GM18873 (cell line): Measurements from ENCODE around the gene CDK14.
A peak's percentile ranks its signal among the peaks of the same experiment; 100 is the strongest.
"Not testable (repeated sequence)": the region's sequence is repeated elsewhere in the genome, so short reads cannot be mapped to it uniquely, and the experiment has no call there.

Experiments used
- ATAC-seq: cut with Tn5 transposase; IDR thresholded peaks from one replicate; pipeline ENCODE4 v1.9.1; 2021; ENCODE audit warnings: mild to moderate bottlenecking, moderate library complexity, moderate number of reproducible peaks; ENCODE audit not compliant: unreplicated experiment, low FRiP score

CDK14 gene

DNA sequence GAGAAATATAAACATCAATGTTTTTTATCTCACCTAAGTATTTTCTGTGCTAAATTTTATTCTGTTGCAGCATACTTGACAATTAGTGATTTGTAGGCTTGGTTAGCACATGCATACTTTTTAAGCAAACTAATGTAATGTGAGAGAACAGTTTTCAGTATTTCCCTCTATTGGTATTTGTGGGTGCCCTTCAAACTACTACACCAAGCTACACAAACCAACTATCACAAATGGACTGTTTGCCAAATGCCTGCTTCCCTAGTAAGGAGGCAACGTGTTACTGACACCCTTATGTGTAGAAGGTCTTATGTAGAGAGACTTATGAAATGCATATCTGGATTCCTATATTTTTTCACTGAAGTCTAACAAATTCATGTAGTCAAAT, 569.7 kb downstream of the CDK14 start:
- peak; percentile 38 for ATAC-seq

DNA sequence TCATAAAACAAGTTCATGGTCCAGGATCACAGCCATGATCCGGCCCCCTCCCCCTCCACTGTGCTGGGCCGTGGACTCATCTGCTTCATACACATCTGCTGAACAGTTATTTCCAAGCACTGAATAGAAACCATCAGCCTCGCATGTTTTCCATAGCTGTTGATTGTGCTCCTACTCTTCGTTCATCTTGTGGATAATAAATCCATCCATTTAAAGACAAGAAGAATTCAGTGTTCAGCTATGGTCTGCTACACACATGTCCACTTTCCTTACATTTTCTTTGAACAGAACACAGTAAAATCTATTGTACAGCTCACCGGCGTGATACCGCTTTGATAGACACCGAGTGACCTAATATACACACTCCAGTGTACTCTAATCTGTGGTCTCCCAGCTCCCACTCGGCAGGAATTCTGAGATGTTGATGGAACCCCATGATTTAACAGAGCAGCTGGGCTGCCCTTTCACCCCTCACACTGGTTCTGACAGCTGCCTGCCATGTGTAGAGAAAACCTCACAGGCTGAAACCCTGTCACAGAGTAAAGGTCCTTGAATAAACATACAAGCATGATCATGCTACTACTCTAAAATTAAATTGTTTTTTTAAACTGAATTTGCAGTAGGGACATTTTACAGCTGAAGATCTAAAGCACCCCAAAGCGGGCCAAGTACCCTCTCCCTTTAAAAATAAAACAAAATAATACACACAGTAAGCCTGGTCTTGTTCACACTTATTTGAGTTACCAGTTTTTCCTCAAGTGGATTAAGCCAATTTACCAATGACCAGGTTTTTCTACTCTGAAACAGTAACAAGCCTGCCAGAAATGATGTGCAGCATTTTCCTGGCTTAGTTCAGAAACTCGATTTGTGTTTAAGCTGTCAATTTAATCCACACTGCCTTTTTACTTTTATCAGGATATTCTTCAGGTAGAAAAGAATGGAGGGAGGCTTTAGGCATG, 573.0 kb downstream of the CDK14 start:
- ATAC-seq = no peak

DNA sequence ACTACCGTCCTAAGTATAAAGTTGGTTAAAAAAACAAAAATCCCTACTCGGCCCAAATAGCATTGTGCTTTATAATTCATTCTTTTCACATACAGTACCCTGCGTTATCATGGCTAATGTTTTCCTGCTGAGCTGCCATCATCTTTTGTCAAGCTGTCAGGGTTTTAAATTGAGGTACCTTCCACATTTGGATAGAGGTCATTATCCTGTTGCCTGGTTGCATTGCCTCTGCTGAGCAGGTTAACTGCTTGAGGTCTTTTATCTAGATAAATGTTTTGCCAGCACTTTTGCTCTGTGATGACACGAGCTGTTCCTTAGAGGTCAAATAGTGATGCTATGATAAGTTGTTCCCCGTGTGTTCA, 573.7 kb downstream of the CDK14 start:
- no peak for ATAC-seq

DNA sequence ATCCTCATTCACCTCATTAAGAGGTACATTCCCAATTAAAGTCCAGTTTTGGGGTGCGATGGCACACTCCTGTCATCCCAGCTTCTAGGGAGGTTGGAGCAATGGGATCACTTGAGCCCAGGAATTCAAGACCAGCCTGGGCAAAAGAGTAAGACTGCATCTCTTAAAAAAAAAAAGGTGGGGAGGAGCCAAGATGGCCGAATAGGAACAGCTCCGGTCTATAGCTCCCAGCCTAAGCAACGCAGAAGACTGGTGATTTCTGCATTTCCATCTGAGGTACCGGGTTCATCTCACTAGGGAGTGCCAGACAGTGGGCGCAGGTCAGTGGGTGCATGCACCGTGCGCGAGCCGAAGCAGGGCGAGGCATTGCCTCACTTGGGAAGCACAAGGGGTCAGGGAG, 577.1 kb downstream of the CDK14 start:
- not testable (repeated sequence) for ATAC-seq

DNA sequence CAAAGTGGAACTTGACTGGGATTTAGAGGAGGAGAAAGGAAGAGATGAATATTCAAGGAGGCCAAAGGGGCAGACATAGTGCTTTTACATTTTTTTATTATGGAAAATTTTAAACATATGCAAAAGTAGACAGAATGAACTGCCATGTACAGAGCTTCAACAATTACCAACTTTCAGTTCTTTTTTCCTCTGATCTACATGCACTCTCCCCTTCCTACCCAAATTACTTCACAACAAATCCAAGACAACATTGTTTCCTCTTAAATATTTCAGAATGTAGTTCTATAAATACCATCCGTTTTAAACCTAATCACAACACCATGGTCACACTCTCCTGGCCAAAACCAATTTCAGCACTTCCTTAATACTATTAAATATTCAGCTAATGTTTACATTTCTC, 584.6 kb downstream of the CDK14 start:
- ATAC-seq = no peak

DNA sequence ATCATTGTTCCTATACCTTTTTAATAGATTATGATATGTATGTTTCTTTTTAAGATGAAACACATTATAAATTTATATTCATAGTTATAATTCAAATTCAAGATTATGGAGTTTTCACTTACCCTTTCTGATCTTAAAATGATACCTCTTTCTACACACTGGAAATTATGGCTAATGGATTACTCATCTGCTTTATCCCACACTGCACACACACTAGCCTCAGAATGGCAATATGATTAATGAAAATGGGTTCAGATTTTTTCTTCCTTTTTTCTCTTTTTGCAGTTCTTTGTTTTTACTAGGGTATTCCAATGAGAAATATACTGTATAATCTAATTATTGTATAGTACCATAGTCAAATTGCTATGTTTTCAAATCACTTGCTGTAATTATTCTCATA, 585.8 kb downstream of the CDK14 start:
- ATAC-seq = no peak

DNA sequence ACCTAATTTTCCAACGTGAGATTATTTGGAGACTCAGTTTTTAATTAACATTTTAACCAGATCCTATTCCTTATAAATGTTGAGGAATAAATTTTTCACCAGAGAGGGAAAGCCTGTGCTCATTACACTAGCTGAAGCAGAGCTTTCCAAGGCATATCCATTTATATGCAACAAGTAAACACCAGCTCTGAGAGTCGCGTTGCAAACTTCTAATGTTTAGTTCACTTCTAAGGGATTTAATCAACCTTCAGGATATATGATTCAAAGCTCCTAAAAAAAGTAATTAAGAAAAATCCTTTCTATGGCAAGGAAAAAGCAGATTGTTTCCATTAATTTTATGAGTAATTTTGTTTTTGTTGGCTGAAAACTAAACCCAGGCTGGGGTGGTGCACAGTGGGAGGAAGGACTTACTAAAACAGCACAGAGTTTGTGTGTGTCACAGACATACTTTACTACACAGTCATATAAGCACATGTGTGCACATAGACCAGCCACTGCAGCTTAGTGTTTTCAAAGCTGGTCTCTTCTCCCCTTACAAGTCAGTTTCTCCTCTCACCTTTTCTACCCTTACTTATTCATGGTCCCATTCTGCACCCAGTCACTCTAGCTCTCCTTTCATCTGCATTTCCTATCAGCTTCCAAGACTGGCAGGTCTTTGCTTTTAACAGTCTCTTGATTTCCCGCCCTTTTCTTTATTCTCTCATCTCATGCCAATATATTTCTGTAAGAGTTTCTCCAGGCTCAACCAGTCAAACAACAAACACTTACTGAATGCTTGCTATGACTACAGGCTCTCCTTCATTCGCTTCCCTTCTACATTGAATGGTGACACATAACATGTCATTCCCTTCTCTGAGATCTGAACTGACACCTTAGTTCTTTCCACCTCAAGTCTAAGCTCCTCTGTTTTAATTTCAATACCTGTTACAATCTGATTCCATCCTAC, 587.0 kb downstream of the CDK14 start:
- no peak for ATAC-seq

DNA sequence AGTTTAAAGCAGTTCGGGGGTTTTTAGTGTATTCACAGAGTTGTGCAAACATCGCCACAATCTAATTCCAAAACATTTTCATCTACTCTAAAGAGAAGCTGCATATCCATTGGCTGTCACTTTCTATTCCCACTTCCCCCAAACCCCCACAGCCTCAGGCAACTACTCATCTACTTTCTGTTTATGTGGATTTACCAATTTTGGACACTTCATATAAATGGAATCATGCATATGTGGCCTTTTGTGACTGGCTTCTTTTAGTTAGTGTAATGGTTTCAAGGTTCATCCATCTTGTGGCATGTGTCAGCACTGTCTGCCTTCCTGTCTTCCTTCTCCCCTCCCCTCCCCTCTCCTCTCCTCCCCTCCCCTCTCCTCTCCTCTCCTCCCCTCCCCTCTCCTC, 589.6 kb downstream of the CDK14 start:
- no peak for ATAC-seq

DNA sequence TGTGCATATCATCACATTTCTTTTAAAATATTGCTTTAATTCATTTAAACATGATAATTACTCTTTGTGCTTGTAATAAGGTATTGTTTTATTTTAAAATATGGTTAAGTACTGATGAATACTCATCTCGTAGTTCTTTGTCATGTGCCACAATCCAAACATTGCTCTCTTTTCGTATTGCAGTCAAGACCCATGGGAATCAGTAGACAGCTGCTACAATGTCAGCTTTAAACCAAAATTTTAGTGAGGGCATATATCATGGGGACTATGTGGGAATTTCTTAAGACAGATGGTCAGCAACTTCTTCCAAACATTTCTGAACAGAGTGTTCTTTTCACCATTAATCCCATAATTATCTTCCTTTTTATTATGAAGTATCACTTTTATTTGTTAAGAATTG, 590.9 kb downstream of the CDK14 start:
- no peak for ATAC-seq

DNA sequence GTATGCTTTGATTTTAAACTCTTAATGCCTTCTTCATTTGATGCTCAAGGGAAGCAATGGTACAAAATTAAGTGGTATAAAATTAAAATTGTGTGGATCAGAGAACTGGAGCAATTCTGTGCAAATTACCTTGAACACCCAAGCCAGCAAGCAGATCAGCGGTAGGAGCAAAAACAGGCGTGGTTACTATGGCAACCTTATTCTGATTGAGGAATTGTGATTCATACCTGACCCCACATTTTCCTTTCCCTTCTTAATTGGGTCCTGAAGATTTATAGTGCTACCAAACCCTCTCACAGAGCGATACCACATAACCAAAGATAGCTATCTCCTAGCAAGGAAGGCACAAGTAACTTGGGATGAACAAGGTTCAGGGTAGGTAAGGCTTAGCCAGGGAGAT, 595.6 kb downstream of the CDK14 start:
- ATAC-seq = no peak

DNA sequence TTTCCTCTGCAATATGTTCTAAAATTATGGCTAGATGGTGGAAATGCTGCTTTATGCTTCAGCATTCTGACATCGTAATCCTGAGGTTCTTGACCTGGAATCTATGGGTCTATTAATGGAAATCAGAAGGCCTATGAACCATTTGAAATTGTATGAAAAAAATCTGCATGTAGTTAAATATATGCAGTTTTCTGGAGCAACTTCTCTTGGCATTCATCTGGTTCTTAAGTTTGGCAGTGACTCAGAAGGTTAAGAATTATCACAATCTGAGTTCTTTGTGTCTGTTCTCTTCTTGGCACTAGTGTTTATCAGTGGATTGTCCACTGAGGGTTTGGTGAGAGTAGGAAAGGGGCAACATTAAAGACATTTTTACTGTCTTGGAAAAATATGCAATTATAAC, 597.0 kb downstream of the CDK14 start:
- ATAC-seq = no peak

DNA sequence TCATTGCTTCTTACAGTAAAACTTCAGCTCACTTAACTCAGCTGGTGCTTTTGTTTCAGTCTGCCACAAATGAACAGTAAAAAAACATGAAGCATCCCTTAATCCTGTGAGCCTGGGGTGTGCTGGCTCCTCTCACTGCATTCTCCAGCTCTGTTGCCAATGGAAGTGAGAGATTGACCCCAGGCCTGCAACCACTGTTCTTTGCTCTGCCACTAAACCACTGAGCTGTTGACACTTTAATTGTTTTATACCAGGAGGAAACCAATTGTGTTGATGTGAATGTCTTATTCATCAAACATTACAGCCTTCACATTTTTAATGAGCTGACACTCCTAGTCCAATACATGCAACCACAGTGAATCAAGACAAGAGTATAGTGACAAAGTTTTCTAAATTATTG, 598.7 kb downstream of the CDK14 start:
- no peak for ATAC-seq

DNA sequence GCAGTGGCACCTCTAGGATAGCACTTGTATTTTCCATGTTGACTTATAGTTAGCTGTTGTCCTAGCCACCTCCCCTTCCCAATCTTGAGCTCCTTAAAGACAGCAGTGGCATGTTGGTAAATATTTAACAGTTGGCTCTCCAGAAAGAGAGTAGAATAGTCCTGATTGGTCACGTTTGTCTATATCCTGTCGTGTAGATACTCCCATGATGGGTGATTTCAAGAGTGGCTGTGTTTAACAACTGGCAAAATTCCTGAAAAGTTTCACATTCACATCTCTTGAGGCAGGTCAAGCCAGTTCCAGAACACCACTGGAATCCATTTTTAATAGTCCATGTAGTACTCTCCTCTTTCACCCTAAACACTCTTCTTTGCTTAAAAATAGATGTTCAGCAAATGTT, 599.9 kb downstream of the CDK14 start:
- no peak for ATAC-seq

DNA sequence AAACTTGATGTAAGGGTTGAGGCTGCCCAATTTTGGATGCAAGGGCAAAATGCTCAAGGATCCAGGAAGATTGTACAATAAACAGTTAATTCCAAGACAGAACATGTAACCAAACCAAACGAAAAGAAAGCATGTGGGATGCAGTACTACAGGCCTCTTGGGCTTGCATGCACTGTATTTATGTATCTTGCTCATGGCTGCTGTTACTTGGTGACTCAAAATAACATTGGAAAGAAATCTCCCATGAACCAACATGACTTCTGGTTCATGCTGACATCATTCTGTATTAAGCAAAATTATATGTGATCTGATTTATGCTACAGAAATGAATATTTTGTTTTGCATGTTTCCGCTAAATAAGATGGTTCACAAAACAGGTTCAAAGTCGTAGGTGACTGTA, 602.2 kb downstream of the CDK14 start:
- no peak for ATAC-seq

DNA sequence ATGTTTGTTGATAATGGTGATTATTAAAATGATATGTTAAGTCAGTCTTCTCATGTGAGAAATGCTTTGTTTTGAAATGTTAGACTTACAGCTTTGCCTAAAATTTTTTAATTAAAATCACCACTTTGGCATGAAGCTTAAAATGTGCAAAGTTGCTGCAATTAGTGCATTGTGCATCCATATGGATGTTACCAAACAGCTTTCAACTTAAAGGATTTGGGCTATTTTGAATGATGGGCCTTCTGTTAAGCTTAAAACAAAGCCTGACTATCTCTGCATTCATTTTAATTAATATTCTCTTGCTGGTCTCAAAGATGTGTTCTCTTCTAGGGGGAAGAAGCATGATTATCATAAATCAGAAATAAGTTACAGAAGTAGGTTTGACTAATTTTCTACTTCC, 603.5 kb downstream of the CDK14 start:
- no peak for ATAC-seq

DNA sequence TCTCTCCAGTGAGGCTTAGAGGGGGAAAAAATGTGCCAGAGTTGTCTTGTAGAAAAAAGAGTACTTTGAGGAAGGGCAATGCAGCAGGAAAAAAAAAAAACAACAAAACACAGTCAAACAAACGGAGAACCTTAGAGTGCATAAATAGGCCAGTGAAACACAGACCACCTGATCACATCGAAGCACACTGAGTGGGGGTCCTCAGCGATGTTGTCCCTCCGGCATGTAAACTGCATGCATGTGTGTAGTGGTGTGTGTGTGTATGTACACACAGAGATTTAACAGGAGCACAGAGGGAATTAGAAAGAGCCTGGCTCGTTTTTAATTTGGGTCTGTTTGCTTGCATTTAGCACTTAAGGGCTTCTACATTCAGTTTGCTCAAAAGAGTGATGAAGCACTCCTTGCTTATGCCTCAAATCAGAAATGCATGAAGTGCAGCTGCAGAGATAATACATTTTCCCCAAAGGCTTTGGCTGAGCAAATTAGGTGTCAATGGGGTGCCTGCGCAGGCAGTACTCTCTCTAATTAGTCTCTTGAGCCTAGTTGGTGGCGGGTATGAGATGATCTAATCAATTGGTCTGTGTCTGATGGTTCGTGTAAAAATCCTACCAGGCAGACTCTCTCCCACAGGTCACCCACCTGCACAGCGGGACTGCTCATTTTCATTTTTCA, 605.5 kb downstream of the CDK14 start:
- ATAC-seq = no peak

DNA sequence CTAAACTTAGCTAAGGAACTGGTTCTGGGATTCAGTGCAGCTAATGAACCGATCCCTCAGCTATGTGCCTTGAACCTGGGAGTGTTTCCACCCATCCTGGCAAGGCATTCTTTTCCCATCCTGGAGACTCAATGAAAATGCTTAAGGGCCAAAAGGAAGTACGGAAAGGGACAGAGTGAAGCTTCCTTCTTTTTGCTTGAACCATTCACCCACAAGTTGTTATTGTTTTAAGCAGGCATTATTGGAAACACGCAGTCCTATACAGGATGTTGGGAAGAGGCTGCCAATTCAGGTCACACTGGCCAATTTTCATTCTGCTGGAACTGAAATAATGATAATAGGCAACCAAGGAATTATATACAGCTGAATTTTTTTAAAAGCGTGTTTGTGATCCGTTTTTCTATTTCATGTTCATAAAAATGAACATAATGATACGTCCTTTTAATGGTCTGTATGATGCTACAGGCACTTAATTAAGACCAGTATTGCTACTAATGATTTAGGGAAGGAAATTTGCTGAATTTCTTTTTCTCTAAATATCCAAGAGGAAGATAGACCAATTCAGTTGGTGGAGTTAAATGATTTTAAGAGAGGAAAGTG, 610.3 kb downstream of the CDK14 start:
- no peak for ATAC-seq

DNA sequence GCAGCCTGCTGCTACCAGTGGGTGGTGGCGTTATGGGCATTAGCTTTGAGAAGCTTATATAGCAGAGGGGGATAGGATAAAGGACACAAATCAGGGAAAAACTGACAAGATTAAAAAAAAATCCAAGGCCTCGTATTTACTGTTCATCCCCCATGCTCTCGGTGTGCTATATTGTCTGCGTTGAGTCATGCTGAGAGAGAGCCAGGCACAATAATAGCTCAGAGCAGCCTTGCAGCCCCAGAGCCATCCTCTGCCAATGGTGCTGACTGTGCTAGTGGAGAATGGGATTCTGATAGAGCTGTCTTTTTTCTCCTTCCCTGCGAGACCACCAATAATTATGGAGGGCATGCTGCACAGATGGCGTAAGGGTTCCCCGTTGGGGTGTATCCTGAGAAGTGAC, 616.5 kb downstream of the CDK14 start:
- no peak for ATAC-seq

DNA sequence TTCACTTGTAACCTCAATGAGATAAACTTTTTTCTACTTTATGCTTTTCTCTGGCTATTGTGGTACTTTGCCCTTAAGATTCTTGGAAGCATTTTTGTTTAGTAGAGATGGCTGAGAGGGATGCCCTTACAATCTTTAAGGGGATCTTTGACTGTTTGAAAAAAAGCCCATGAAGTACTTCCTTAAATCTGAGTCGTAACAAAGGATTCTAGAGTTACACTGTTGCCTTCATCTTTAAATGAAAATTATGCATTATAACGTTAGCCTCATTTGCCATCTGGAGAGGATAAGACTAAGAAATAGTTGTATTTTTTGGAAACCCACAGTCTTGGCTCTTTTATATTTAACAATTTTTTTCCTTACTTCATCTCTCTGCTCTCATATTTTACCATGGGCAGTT, 630.3 kb downstream of the CDK14 start:
- no peak for ATAC-seq

DNA sequence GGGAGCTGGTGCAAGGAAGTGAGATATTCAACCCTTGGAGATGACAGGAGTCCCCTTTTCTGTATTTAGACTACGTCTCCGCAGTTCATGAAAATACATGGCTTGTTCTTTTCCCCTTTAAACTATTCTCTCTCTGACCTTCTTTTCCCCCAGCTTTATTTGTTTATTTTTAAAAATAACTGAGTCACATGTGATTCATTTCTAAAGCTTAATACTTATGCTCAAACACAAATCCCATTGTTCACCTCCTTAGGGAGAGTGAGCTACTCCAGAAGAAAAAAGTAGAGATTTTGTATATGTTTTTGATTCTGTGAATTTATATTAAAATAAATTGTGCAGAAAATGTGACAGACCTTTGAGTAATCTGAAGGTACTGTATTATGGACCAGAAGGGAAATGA, 632.2 kb downstream of the CDK14 start:
- no peak for ATAC-seq
